ENCODE data around the gene GDF7. TPM values are rescaled to one million over a fixed set of nuclear protein-coding genes. Genes with fewer than 3 reads are reported as not detected.

GDF7 gene
- polyA plus RNA-seq, 3 donors = 2.6 to 4.8 (median 3.9) TPM

DNA sequence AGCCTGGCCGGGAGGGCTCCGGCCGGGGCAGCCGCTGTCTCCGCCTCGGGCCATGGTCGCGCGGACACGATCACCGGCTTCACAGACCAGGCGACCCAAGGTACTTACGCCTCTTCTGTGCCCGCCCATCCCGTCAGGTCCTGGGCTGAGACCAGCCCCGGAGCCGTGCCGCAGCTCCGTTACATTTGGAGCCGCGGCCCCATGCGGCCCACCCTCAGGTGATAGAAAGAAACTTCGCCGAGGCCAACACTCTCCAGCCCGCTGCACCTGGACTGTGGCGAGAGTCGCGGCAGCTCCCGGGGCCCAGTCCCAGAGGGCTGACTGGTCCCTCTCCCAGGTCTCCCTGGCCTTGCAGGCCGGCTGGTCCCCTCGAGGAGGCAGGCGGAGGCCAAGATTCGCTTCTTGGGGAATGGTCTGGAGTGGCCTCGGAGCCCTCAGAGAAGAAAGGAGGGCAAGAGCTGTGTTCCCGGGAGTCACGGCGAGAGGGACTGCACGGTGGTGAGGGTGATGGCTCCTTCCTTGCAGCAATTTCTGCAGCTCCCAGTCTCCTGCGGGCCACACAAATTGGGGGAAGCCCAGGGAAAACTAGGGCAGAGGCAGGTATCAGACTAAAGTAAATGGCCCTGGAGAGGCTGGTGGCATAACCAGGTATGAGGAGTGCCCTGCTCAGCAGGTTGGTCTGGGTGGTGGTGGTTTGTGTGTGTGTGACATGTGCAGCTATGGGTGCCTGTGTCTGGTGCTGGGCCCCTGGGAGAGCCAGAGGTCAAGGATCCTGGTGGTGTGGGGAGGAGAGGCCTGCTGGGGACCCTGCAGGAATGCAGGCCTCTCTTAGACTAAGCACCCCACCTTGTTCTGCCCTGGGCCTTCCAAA, 822 bp downstream of the GDF7 start:
- no peak for DNase-seq (ENCODE audit: extremely low read depth in 1 of 11, low read depth in 9 of 11, low spot score in 4 of 11)

DNA sequence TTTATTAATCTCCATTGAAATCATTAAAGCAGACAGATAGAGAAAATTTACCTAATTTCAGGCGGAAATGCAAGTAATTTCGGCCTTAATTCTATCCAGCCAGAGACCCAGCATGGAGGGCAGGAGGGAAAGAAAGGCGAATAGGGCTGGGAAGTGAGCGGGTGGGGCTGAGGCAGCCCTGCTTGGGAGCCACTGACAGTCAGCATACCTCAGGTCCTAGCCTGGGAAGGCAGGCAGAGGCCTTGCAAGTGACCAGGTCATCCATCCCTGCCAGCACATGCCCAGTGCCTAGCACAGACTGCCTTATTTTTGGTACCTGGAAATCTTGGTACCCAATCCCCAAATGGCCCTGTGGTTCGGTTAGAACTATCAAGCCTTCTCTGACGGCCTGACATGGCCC, 1.5 kb downstream of the GDF7 start:
- no peak for DNase-seq (ENCODE audit: extremely low read depth in 1 of 11, low read depth in 9 of 11, low spot score in 4 of 11)

- no peak for DNase-seq (ENCODE audit: extremely low read depth in 1 of 11, low read depth in 9 of 11, low spot score in 4 of 11)
These were observed 2.0 kb downstream of the GDF7 start for GRCh38 chr2:20668871-20669475.

GRCh38 chr2:20669562-20670314, 2.8 kb downstream of the GDF7 start:
- DNase-seq (ENCODE audit: extremely low read depth in 1 of 11, low read depth in 9 of 11, low spot score in 4 of 11) = no peak

DNA sequence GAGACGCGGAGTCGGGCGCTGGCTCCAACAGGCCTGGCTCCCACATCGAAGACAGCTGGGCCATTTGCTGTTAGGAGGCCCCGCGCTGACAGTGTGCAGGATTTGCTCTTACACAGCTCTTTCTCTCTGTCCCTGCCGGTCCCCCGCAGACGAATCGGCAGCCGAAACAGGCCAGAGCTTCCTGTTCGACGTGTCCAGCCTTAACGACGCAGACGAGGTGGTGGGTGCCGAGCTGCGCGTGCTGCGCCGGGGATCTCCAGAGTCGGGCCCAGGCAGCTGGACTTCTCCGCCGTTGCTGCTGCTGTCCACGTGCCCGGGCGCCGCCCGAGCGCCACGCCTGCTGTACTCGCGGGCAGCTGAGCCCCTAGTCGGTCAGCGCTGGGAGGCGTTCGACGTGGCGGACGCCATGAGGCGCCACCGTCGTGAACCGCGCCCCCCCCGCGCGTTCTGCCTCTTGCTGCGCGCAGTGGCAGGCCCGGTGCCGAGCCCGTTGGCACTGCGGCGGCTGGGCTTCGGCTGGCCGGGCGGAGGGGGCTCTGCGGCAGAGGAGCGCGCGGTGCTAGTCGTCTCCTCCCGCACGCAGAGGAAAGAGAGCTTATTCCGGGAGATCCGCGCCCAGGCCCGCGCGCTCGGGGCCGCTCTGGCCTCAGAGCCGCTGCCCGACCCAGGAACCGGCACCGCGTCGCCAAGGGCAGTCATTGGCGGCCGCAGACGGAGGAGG, 3.5 kb downstream of the GDF7 start:
- no peak for DNase-seq (ENCODE audit: extremely low read depth in 1 of 11, low read depth in 9 of 11, low spot score in 4 of 11)

DNA sequence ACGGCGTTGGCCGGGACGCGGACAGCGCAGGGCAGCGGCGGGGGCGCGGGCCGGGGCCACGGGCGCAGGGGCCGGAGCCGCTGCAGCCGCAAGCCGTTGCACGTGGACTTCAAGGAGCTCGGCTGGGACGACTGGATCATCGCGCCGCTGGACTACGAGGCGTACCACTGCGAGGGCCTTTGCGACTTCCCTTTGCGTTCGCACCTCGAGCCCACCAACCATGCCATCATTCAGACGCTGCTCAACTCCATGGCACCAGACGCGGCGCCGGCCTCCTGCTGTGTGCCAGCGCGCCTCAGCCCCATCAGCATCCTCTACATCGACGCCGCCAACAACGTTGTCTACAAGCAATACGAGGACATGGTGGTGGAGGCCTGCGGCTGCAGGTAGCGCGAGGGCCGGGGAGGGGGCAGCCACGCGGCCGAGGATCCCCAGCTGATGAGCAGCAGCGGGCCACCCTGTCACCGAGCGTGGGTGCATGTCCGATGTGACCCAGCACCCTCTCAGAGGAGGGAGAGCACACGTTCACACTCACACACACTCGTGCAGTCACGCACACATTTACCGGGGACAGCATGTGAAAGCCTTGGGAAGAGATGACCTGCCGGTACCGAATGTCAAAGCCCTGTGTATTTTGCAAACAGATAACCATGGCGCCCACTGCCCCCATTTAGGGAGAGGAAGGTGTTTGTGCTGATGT, 4.2 kb downstream of the GDF7 start:
- no peak for DNase-seq (ENCODE audit: extremely low read depth in 1 of 11, low read depth in 9 of 11, low spot score in 4 of 11)

- DNase-seq (ENCODE audit: extremely low read depth in 1 of 11, low read depth in 9 of 11, low spot score in 4 of 11) = no peak
These were observed 4.8 kb downstream of the GDF7 start for GRCh38 chr2:20671736-20672080.

DNA sequence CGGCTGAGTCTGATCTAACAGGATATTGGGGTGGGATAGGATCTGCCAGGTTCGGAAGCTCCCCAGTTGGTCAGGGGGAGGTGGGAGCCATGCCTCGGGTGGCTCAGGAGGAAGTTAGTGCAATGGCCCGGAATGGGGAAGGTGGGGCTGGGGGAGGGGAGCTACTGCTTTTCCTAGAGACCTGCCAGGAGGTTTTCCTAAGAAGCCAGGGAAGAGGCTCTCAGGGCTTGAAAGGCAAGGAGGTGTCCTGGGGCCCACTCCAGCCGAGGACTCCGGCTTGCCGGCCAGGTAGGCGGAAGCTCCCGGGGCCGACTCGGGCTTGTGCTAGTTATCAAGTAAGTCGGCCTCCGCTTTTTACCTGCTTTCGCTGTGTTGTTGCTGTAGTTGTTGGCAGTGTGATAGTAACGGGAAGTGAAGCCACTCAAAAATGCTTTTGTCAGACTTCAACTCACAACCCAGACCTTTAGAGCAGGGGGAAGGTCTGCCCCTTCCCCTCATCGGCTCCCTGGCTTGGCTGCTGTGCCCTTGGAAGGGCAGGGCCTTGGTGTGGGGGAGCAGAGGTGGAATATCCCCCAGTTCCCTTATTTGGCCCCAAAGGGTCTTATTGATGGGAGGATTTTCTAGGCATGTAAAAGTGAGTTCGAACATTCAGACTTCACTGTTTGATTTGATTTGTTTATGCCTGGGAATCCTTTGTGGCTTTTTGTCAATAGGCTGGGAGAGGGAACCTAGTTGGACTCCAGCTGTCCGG, 5.4 kb downstream of the GDF7 start:
- no peak for DNase-seq (ENCODE audit: extremely low read depth in 1 of 11, low read depth in 9 of 11, low spot score in 4 of 11)

DNA sequence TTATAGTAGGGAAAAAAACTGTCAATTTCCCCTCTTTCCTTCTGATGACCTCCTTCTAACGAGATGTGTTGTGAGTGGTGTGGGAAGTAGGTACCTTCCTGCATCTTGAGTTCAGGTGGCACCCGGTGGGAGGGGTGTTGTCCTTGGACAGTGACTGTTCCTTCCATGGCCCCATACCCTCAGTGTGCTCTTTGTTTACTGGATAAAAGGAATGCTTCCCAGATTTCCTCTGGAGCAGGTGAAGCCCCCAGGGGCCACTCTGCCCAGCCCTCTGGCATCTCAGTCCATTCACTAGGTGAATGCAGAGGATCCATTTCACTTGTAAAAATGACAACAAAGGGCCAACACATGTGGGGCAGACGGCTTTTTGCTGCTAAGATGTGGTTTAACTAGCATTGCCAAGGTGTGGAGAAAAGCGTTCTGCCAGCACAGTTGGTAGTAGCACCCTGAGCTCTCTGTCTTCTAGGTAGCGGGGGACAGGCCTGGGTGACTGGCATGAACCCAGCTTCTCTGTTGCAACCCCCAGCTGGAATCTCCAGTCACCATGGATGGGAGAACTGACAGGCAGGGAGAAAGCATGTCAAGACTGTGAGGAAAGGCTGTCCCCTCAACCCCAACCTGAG, 6.9 kb downstream of the GDF7 start:
- DNase-seq (ENCODE audit: extremely low read depth in 1 of 11, low read depth in 9 of 11, low spot score in 4 of 11) = no peak

DNA sequence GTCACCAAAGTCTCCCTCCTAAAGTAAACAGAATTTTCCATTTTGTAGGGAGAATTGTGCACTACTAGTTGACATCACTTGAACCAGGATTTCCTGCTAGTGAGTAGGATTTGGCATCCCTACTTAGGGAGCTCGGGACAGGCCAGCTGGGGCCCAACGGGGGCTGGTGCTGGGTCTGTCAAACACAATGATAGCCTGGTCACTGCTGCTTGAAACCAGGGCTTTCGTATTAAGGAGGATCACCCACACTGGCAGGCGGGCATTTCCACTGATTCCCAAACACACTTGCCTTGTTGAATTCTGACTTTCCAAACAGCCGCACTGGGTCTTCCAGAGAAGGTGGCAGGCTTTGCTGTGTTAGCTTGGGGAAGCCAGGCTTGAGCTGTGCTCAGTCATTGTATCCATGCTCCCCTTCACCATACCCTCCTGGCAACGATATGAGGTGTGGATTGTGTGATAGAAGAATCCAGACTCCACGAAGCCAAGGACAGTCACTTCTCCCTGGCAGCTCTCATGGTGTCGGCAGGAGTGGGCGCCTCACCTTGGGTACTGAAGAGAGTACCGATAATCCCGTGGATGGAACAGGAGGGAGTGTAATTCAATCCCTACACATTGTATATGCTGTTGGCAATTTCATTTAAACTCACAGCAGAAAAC, 7.5 kb downstream of the GDF7 start:
- no peak for DNase-seq (ENCODE audit: extremely low read depth in 1 of 11, low read depth in 9 of 11, low spot score in 4 of 11)

DNA sequence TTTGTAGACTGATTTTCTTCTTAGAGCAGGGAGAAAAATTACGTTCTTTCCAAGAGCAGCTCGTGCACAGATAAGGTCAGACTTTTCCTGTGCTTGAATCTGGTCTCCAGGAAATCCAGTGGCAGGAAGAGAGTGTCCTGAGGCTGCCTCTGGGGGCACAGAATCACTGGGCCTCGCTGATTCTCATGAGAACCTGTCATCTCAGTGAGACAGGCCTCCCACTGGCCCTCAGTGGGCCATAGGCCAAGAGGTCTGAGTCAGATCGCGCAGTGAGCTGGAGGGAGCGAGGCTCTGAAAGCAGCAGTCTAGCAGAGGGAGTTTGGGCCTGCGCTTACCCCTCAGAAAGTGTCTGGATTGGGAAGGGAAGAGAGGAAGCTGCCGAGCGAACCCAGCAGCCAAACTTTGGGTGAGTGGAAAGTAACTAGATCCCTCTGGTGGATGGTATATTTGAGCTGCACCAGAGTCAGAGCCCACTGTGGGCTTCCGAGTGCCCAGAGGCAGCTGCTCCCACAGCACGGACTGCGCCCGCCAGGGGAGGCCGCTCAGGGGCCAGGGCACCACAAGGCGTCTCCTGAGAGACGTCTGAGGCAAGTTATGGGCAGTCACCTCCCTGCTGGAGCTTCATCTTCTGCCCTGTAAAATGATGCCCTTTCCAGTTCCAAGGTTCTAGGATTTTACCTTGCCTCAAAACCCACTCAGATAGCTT, 8.2 kb downstream of the GDF7 start:
- no peak for DNase-seq (ENCODE audit: extremely low read depth in 1 of 11, low read depth in 9 of 11, low spot score in 4 of 11)

GRCh38 chr2:20675701-20676352, 8.9 kb downstream of the GDF7 start:
- no peak for DNase-seq (ENCODE audit: extremely low read depth in 1 of 11, low read depth in 9 of 11, low spot score in 4 of 11)

DNA sequence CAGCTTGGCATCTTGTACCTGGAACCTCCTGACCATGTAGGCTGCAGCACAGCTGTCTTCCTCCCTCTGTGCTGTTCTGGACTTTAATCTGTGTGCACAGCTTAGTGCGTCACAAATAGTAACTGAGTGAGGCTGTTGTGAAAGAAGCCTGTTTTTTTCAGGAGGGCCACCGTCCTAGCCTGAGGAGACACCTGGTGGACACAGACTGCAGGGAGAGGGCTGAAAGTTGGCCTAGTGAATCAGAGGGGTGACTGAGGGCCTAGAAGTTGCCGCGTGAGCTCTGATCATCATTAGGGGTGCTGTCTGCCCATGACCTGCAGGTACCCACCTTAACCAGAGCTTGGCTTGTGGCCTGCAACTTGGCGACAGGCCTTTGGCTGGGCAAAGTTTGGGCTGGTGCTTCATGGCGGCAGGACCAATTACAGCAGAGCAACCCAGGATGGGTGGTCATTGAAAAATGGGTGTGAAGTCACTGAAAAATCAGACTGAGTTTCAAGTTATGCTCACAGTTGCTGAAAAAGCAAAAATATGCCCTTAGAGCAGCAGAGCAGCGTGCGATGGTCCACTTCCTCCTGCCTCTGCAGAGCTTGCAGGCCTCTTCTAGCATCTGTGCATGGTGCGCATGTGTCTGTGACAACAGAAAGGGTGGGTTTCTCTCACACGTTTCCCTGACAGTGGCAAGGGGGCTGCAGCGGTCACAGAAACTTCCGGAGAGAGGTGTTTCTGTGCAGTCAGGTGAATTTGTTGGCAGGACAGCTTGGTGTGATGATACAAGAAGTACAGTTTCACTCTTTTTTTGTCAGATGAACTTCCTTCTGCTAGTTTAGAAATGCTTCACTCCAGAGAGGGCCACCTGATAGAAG, 9.6 kb downstream of the GDF7 start:
- DNase-seq (ENCODE audit: extremely low read depth in 1 of 11, low read depth in 9 of 11, low spot score in 4 of 11) = no peak

GRCh38 chr2:20677301-20678085, 10.5 kb downstream of the GDF7 start:
- DNase-seq (ENCODE audit: extremely low read depth in 1 of 11, low read depth in 9 of 11, low spot score in 4 of 11) = no peak

DNA sequence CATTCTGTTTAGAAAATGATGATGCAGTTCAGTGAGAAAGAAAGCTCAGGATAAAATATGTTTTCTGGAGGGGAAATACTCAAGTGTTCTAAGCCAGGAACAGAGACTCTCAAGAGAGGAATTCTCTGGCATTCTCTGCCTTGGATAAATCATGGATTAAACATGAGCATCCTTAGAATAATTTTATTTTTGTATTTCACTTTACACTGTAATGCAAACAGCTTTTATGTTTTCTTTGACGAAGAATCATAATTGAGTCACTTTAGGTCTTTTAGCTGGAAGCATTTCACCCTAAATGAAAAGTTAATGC, 11.1 kb downstream of the GDF7 start:
- no peak for DNase-seq (ENCODE audit: extremely low read depth in 1 of 11, low read depth in 9 of 11, low spot score in 4 of 11)
